Breast epithelium (tissue), 4 donors: Measurements from ENCODE around the gene CORO1C. TPM values are rescaled to one million over a fixed set of nuclear protein-coding genes. Genes with fewer than 3 reads are reported as not detected.

Experiments used
- DNase-seq, 2 donors: peaks; one replicate each; pipeline ENCODE4 v3.0.0-alpha.2; 2019; ENCODE audit warnings: low spot score in 2 of 2
- H3K27ac ChIP-seq, 2 donors: fragments of 200-600 bp; sonication (generic) in 1 of 2; one replicate each; pipeline ENCODE4 v1.5.1; 2016 to 2019; ENCODE audit warnings: mild to moderate bottlenecking in 1 of 2
- H3K27me3 ChIP-seq, 2 donors: fragments of 200-600 bp; sonication (generic) in 1 of 2; one replicate each; pipeline versions ENCODE4 v1.5.1 to v1.6.0; 2017 to 2019; ENCODE audit warnings: control low read depth in 1 of 2, mild to moderate bottlenecking in 1 of 2
- H3K36me3 ChIP-seq: fragments of 200-600 bp; one replicate; pipeline ENCODE4 v1.5.1; 2019
- H3K4me1 ChIP-seq, 2 donors: fragments of 200-600 bp; sonication (generic); one replicate each; pipeline ENCODE4 v1.5.1; 2016 to 2019; ENCODE audit warnings: control low read depth in 1 of 2
- H3K4me3 ChIP-seq, 3 donors: fragments of 200-600 bp; sonication (generic); 1 replicate in 2 of 3; 2 replicates in 1 of 3; pipeline ENCODE4 v1.5.1; 2016 to 2019; ENCODE audit warnings: mild to moderate bottlenecking in 3 of 3, moderate library complexity in 2 of 3
- H3K9me3 ChIP-seq, 2 donors: fragments of 200-600 bp; sonication (generic) in 1 of 2; one replicate each; pipeline ENCODE4 v1.5.1; 2016 to 2019; ENCODE audit warnings: control low read depth in 1 of 2
- CTCF ChIP-seq, 3 donors: fragments of 450-650 bp; IDR thresholded peaks; one replicate each; pipeline ENCODE4 v1.5.1; 2016 to 2017; ENCODE audit warnings: antibody characterized with exemption in 3 of 3, mild to moderate bottlenecking in 3 of 3, moderate library complexity in 3 of 3
- POLR2A ChIP-seq: fragments of 450-650 bp; IDR thresholded peaks from one replicate; pipeline ENCODE4 v1.6.1; 2016; ENCODE audit warnings: antibody characterized with exemption, mild to moderate bottlenecking, moderate library complexity
- POLR2AphosphoS5 ChIP-seq, 3 donors: sonication (generic); formaldehyde crosslinking; IDR thresholded peaks; one replicate each; pipeline ENCODE4 v1.6.1; 2017; ENCODE audit warnings: antibody characterized with exemption in 3 of 3
- intact Hi-C: fragments of 100-400 bp; cut with DNase I; formaldehyde crosslinking; loops from one replicate; pipeline ENCODE4 v1.15.1; 2023; ENCODE audit warnings: low total_unique reads
- total RNA-seq, 3 donors: library from RNA; depleted of rRNA; stranded (reverse); fragments of >200 nt; gene quantifications; one replicate each; pipeline ENCODE4 v1.1.0, GENCODE V29; 2016

CORO1C gene
- total RNA-seq, 3 donors from 2014 or later: 121 to 155 (median 149) TPM

- H3K27ac ChIP-seq: peak overlapping the region; percentile 0 to 65
Measured at GRCh38 chr12:108648371-108648770, 82.9 kb downstream of the CORO1C start.

GRCh38 chr12:108647585-108648287 lies 83.6 kb downstream of the CORO1C start:
- TF ChIP-seq POLR2A: no peak
- no peak for TF ChIP-seq CTCF (IDR thresholded peaks at IDR 0.05)
- intact Hi-C loops: no loop called here
- Histone ChIP-seq H3K36me3 (no peaks in the 10 kb centered on the region), H3K9me3 (no peaks in the 10 kb centered on the region), H3K4me3 (no peak overlapping the region), H3K27ac (no peak overlapping the region), H3K4me1 (no peaks in the 10 kb centered on the region), H3K27me3 (no peaks in the 10 kb centered on the region)
- DNase-seq: no peak

More at GRCh38 chr12:108648371-108648770, 82.9 kb downstream of the CORO1C start:
- no peaks in the 10 kb centered on the region for H3K9me3 ChIP-seq
- no peak for DNase-seq
- no peak overlapping the region for H3K4me3 ChIP-seq
- no peaks in the 10 kb centered on the region for H3K4me1 ChIP-seq
- no peaks in the 10 kb centered on the region for H3K36me3 ChIP-seq
- TF ChIP-seq POLR2A (no peak), POLR2AphosphoS5 (IDR thresholded peaks at IDR 0.05) (no peak), CTCF (IDR thresholded peaks at IDR 0.05) (no peak)
- H3K27me3 ChIP-seq: no peaks in the 10 kb centered on the region
- intact Hi-C loops: no loop called here

GRCh38 chr12:108646600-108647579 lies 84.4 kb downstream of the CORO1C start:
- H3K4me3 ChIP-seq: no peak overlapping the region
- H3K27ac ChIP-seq: peak overlapping the region in 1 of 2 donors; percentile 22
- no peaks in the 10 kb centered on the region for H3K36me3 ChIP-seq
- no peaks in the 10 kb centered on the region for H3K9me3 ChIP-seq
- intact Hi-C loops: no loop called here
- DNase-seq: no peak
- H3K27me3 ChIP-seq: no peaks in the 10 kb centered on the region
- H3K4me1 ChIP-seq: no peaks in the 10 kb centered on the region
- TF ChIP-seq CTCF (IDR thresholded peaks at IDR 0.05): no peak
- no peak for TF ChIP-seq POLR2AphosphoS5 (IDR thresholded peaks at IDR 0.05)
- TF ChIP-seq POLR2A: no peak

- H3K27ac ChIP-seq: peak overlapping the region in 1 of 2 donors; percentile 22
- no peaks in the 10 kb centered on the region for H3K9me3 ChIP-seq
- no peak for DNase-seq
- no peaks in the 10 kb centered on the region for H3K36me3 ChIP-seq
- H3K27me3 ChIP-seq: no peaks in the 10 kb centered on the region
- no peak for TF ChIP-seq POLR2AphosphoS5 (IDR thresholded peaks at IDR 0.05)
- no peak for TF ChIP-seq POLR2A
- TF ChIP-seq CTCF (IDR thresholded peaks at IDR 0.05): no peak
- no peak overlapping the region for H3K4me3 ChIP-seq
- intact Hi-C loops: no loop called here
- H3K4me1 ChIP-seq: no peaks in the 10 kb centered on the region
Measured at GRCh38 chr12:108645686-108646599, 85.4 kb downstream of the CORO1C start.
